Measurements from ENCODE around the gene ERICH4.
"Not testable (repeated sequence)": the region's sequence is repeated elsewhere in the genome, so short reads cannot be mapped to it uniquely, and the experiment has no call there.

DNA sequence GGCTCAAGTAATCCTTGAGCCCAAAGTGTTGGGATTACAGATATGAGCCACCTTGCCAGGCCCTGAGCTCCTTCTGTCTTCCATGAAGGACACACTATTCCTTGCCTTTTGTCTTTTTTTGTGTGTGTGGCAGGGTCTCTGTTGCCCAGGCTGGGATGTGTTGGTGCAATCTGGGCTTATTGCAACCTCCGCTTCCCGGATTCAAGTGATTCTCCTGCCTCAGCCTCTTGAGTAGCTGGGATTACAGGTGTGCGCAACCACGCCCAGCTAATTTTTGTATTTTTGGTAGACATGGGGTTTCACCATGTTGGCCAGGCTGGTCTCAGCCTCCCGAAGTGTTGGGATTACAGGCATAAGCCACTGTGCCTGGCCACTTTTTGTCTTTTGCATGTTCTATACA is 34.1 kb upstream of the ERICH4 start:
- TF ChIP-seq, protein P1, sequence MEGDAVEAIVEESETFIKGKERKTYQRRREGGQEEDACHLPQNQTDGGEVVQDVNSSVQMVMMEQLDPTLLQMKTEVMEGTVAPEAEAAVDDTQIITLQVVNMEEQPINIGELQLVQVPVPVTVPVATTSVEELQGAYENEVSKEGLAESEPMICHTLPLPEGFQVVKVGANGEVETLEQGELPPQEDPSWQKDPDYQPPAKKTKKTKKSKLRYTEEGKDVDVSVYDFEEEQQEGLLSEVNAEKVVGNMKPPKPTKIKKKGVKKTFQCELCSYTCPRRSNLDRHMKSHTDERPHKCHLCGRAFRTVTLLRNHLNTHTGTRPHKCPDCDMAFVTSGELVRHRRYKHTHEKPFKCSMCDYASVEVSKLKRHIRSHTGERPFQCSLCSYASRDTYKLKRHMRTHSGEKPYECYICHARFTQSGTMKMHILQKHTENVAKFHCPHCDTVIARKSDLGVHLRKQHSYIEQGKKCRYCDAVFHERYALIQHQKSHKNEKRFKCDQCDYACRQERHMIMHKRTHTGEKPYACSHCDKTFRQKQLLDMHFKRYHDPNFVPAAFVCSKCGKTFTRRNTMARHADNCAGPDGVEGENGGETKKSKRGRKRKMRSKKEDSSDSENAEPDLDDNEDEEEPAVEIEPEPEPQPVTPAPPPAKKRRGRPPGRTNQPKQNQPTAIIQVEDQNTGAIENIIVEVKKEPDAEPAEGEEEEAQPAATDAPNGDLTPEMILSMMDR (IDR thresholded peaks at IDR 0.05) = not testable (repeated sequence)
- TF ChIP-seq POLR2A, POLR2AphosphoS5 (IDR thresholded peaks at IDR 0.05): not testable (repeated sequence)
